Brain pericyte (primary cell): ENCODE results near the gene MTA2.
A peak's percentile ranks its signal among the peaks of the same experiment; 100 is the strongest.

Source experiments
- DNase-seq: peaks from one replicate; pipeline ENCODE4 v3.0.0-alpha.2; 2012; ENCODE audit warnings: low read depth, low spot score

Gene MTA2

DNA sequence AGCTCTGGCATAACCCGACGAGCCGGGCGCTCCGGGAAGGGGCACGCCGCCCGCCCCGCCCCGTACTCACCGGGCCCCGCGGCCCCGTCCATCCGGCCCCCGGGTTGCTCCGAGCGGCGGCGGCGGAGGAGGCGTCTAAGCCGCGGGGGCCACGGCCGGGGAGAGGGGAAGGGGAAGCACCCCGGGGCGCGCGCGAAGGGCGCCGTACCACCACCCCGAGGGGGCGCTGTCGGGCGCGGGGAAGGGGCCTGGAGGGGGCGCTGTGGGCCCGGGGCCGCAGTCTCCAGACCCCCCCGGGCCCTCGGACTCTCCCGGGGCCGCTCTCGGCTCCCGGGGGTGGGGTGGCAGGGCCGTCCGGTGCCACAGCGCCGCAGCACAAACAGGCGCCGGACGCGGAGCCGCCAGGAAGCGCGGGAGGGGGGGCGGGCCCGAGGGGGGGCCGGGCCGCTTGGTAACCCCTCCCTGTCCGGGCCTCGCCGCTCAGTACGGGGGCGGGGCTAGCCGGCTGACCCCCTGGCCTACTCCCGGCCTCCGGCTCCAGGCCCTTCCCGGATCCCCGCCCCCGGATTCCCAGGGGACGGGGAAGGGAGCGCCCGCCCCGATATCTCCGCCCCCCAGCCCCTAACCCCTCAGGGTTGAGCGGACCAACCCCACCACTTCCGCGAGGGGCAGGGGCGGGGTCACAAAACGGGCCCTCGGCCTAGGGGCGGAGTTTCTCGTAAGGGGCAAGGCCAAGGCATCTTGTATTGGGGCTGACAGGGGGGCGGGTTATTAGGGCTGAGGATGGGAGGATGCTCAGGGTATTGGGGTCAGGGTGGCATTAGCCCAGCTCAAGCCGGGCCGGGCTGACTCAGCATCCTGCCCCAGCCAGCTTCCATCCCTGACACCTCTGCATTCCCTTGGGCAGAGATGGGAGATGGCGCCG is 11.0 kb upstream of the MTA2 start, which contains the start of the genes EML3 and ROM1:
TSS of gene EML3 (minus strand) at position 410 of the 925 bp plus-strand sequence. CDS start at position 92, 318 bp downstream.
TSS of gene ROM1 (plus strand) at position 892 of the 925 bp plus-strand sequence. CDS start at position 917, 25 bp downstream.
- no peak for DNase-seq

GRCh38 chr11:62611705-62612365 is 10.2 kb upstream of the MTA2 start:
- no peak for DNase-seq

DNA sequence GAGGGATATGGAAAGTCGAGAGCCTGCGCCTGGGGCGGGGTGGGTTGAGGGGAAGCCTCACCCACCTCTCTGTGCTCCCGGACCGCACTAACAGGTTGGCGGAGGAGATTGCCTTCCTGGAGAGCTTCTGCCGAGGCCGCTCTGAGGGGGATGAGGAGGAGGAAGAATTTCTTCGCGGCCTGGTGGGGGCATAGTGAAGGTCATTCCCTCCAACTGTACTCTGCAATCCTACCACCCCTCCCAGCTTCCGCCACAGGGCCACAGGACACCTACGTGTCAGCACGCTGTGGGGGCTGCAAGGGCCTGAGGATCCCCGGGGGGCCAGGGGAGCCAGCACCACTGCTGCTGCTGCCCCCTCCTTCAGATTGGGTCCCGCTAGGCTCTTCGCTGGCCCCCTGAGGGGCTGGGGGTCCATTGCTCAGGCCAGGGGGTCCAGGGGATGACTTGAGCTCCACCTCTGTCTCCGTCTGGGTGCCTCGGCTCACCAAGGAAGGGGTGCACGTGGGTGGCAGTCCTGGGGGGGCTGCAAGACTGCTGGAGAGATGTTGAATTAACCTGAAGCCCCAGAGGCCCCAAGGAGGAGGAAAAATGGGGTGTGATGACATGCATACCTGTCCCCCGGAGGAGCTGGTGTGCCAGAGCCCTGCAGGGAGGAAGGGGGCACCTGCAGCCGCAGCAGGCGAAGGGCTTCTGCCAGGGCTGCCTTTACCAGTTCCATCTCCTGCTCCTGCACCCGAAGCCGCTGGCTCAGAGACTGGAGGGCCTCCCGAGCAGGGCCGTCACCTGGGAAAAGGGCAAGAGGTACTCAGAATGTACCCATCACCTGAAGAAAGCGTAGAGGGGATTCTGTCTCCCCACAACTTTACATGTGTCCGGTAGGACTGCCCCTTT is 9.4 kb upstream of the MTA2 start:
- DNase-seq = no peak

GRCh38 chr11:62610403-62610802 is 8.7 kb upstream of the MTA2 start:
- no peak for DNase-seq

GRCh38 chr11:62608776-62609175 is 7.1 kb upstream of the MTA2 start:
- no peak for DNase-seq

GRCh38 chr11:62607714-62608113 is 6.0 kb upstream of the MTA2 start:
- DNase-seq = no peak

DNA sequence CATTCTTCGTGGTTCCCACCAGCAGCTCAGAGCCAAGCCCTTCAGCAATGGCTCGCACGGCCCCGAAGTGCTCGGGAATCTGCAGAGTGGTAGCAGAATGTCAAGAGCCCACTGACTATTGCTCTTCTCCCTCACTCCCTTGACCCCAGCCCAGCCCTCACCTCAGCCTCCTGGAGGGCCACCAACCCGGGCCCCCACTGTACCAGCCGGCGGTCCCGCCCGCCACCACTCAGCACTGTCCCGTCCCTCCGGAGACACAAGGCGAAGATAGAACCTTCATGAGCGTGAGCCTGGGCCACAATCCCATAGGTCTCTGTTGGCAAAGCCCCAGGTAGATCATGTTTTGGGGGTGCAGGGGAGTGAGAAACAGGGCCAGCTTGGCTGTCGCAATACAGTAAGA is 4.2 kb upstream of the MTA2 start:
- DNase-seq = no peak

GRCh38 chr11:62605467-62605866 is 3.8 kb upstream of the MTA2 start:
- DNase-seq = no peak

- no peak for DNase-seq
Observed at GRCh38 chr11:62604460-62605120, 2.9 kb upstream of the MTA2 start.

DNA sequence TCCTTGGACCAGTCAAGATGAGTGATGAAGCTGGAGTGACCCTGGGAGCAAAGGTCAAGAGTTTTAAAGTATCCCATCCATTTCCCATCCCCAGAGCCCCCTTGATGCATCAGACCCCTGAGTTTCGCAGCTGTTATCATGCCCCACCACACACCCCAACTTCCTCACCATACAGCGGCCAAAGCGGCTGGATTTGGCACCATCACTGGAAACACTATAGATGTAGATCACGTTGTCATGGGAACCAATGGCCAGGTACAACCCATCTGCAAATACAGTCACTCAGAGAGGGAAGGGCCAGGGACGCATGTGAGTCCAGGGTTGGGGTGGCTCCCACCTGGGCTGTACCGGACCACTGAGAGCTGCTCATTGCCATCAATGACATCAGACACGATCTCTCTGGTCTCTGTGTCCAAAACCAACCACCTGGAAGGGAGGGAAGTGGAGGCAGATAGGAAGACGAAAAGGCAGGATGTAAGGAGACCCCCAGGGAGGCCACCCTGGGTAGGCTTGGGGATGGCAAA is 2.2 kb upstream of the MTA2 start:
- no peak for DNase-seq

GRCh38 chr11:62603072-62603408 is 1.4 kb upstream of the MTA2 start:
- DNase-seq = no peak

- no peak for DNase-seq
Observed at GRCh38 chr11:62602141-62603071, 741 bp upstream of the MTA2 start.

DNA sequence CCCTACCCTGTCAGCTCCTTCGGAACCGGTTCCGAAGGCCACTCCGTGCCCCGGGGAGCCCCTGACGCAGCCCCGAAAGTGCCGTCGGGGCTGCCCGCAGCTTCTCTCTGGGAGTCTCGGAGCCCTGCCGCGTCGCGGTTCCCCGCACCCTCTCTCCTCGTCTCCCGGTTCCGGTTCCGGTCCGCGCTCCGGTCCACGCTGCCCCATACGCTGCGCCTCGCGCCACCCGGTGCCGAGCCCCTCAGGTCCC is 618 bp downstream of the MTA2 start:
- no peak for DNase-seq

- no peak for DNase-seq
Observed at GRCh38 chr11:62600367-62601121, 1.1 kb downstream of the MTA2 start.

GRCh38 chr11:62599901-62600300 is 1.8 kb downstream of the MTA2 start:
- DNase-seq = no peak

DNA sequence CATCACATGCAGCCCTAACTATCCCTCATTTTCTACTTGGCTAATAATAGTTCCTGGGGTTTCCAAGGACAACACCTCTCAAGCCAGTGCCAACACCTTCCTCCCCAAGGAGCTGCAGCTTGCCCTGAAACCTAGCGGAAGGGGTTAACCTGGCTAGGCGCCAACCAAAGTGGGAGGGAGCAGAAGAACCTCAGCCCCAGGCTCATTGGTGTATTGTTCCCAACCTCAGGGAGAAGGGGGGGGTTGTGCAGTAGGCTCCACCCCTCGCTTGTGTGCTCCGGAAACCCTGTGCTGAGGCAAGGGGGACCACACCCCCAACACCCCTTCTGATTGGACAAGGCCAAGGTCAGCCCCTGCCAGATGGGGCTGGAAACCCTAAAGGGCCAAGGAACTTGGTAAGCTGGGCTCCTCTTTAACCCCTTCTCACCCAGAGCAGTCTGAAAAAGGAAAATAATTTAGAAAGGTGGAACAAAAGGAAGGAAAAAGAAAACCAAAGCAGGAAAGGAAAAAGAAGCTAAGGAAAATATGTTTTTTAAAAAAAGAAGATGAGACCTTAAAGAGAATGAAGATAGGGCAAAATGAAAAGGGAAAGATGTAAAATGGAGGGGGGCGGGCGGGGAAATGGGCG is 2.5 kb downstream of the MTA2 start:
- peak; percentile 92 for DNase-seq

GRCh38 chr11:62595124-62595523 is 6.5 kb downstream of the MTA2 start:
- no peak for DNase-seq

- no peak for DNase-seq
Observed at GRCh38 chr11:62593434-62594044, 8.1 kb downstream of the MTA2 start.

- no peak for DNase-seq
Observed at GRCh38 chr11:62592989-62593421, 8.7 kb downstream of the MTA2 start.
